CD14-positive monocyte (primary cell): Measurements from ENCODE around the gene SLC22A12. TPM values are rescaled to one million over a fixed set of nuclear protein-coding genes. Genes with fewer than 3 reads are reported as not detected.
A peak's percentile ranks its signal among the peaks of the same experiment; 100 is the strongest.

Experiments used
- DNase-seq, 3 donors: peaks; one replicate each; pipeline ENCODE4 v3.0.0-alpha.2; 2011 to 2022
- H2AFZ ChIP-seq: 2 replicates; pipeline ENCODE4 v1.6.0; 2012; ENCODE audit warnings: mild to moderate bottlenecking, low read depth, low read length, inconsistent platforms; ENCODE audit not compliant: insufficient read depth, poor library complexity, severe bottlenecking
- H3K27ac ChIP-seq, 2 donors: 1 replicate in 1 of 2; 2 replicates in 1 of 2; pipeline ENCODE4 v1.5.1; 2012 to 2013; ENCODE audit warnings: low read length in 2 of 2, control low read depth in 1 of 2, inconsistent platforms in 1 of 2, low read depth in 1 of 2, mild to moderate bottlenecking in 1 of 2
- H3K27me3 ChIP-seq, 2 donors: one replicate each; pipeline versions ENCODE4 v1.6.0 to v1.6.1; 2011 to 2013; ENCODE audit warnings: low read length in 2 of 2; ENCODE audit not compliant: control insufficient read depth in 2 of 2, insufficient read depth in 2 of 2
- H3K36me3 ChIP-seq, 2 donors: replicated peaks in 1 of 2; 1 replicate in 1 of 2; 2 replicates in 1 of 2; pipeline versions ENCODE4 v1.5.1 to v1.6.1; 2012 to 2013; ENCODE audit warnings: low read length in 2 of 2, control low read depth in 1 of 2, inconsistent platforms in 1 of 2, mild to moderate bottlenecking in 1 of 2; ENCODE audit not compliant: insufficient read depth in 2 of 2, control insufficient read depth in 1 of 2
- H3K4me1 ChIP-seq, 2 donors: 1 replicate in 1 of 2; 2 replicates in 1 of 2; pipeline versions ENCODE4 v1.5.1 to v1.6.1; 2012 to 2013; ENCODE audit warnings: low read length in 2 of 2, control low read depth in 1 of 2, inconsistent platforms in 1 of 2, mild to moderate bottlenecking in 1 of 2, moderate library complexity in 1 of 2; ENCODE audit not compliant: insufficient read depth in 2 of 2, control insufficient read depth in 1 of 2
- H3K4me2 ChIP-seq: replicated peaks from 2 replicates; pipeline ENCODE3; 2012; ENCODE audit warnings: low read length, moderate library complexity, mild to moderate bottlenecking; ENCODE audit not compliant: poor library complexity, severe bottlenecking; ENCODE audit errors: extremely low read depth
- H3K4me3 ChIP-seq, 3 experiments: fragments of 200-600 bp in 1 of 3; sonication (generic) in 1 of 3; replicated peaks in 1 of 3; 1 replicate in 2 of 3; 2 replicates in 1 of 3; pipeline ENCODE4 v1.5.1; 2011 to 2013; ENCODE audit warnings: low read length in 3 of 3, mild to moderate bottlenecking in 3 of 3, control low read depth in 2 of 3, low read depth in 2 of 3, inconsistent platforms in 1 of 3, moderate library complexity in 1 of 3
- H3K79me2 ChIP-seq: 2 replicates; pipeline ENCODE4 v1.6.0; 2012; ENCODE audit warnings: mild to moderate bottlenecking, control low read depth, inconsistent platforms, low read length, moderate library complexity; ENCODE audit not compliant: insufficient read depth
- H3K9ac ChIP-seq: 2 replicates; pipeline ENCODE4 v1.6.0; 2017; ENCODE audit warnings: low read length, mild to moderate bottlenecking; ENCODE audit not compliant: insufficient read depth, poor library complexity, severe bottlenecking
- H3K9me3 ChIP-seq, 2 donors: replicated peaks in 1 of 2; 1 replicate in 1 of 2; 2 replicates in 1 of 2; pipeline versions ENCODE4 v1.5.1 to v1.6.1; 2012 to 2013; ENCODE audit warnings: low read length in 2 of 2, control low read depth in 1 of 2; ENCODE audit not compliant: control insufficient read depth in 1 of 2, insufficient read depth in 1 of 2
- H4K20me1 ChIP-seq: 2 replicates; pipeline ENCODE4 v1.6.0; 2012; ENCODE audit warnings: mild to moderate bottlenecking, low read length, control low read depth, moderate library complexity; ENCODE audit not compliant: insufficient read depth
- H3K27ac Mint-ChIP-seq, 7 donors: one replicate each; pipeline ENCODE4 v1.8.0; 2020; ENCODE audit warnings: mild to moderate bottlenecking in 7 of 7, mixed read lengths in 7 of 7, moderate library complexity in 6 of 7, inconsistent platforms in 2 of 7
- H3K27me3 Mint-ChIP-seq, 3 donors: one replicate each; pipeline ENCODE4 v1.8.0; 2021 to 2022; ENCODE audit warnings: low read depth in 3 of 3, mild to moderate bottlenecking in 3 of 3, mixed read lengths in 3 of 3, moderate library complexity in 3 of 3, inconsistent platforms in 1 of 3
- H3K36me3 Mint-ChIP-seq, 2 donors: one replicate each; pipeline ENCODE4 v1.8.0; 2020; ENCODE audit warnings: mixed read lengths in 2 of 2, inconsistent platforms in 1 of 2, mild to moderate bottlenecking in 1 of 2
- H3K4me1 Mint-ChIP-seq: one replicate; pipeline ENCODE4 v1.8.0; 2020; ENCODE audit warnings: mild to moderate bottlenecking, mixed read lengths
- H3K4me3 Mint-ChIP-seq, 2 donors: one replicate each; pipeline ENCODE4 v1.8.0; 2020; ENCODE audit warnings: mild to moderate bottlenecking in 2 of 2, mixed read lengths in 2 of 2, moderate library complexity in 1 of 2
- H3K9me3 Mint-ChIP-seq, 7 donors: one replicate each; pipeline ENCODE4 v1.8.0; 2020 to 2022; ENCODE audit warnings: mixed read lengths in 7 of 7, mild to moderate bottlenecking in 6 of 7, moderate library complexity in 6 of 7, inconsistent platforms in 2 of 7
- CTCF ChIP-seq: fragments of 200-600 bp; IDR thresholded peaks from one replicate; pipeline ENCODE4 v1.8.0; 2022; ENCODE audit warnings: antibody characterized with exemption, mild to moderate bottlenecking
- WGBS: methylation state at CpG from one replicate; pipeline ENCODE4 v1.1.5; 2013; ENCODE audit warnings: missing lambda C conversion rate; ENCODE audit not compliant: insufficient coverage; 5-methylcytosine and 5-hydroxymethylcytosine counted together
- intact Hi-C, 2 donors: fragments of 100-400 bp; cut with micrococcal nuclease; formaldehyde crosslinking; loops; one replicate each; pipeline versions ENCODE4 v1.15.0 to v1.15.1; 2023
- polyA plus RNA-seq, 3 donors: library from polyadenylated mRNA; depleted of rRNA in 1 of 3; unstranded in 2 of 3; stranded (reverse) in 1 of 3; fragments of 300-500 nt in 2 of 3; fragments of >200 nt in 1 of 3; fragmentation: Illumina TruSeq in 2 of 3; gene quantifications; 1 replicate in 2 of 3; 2 replicates in 1 of 3; pipeline ENCODE4 v1.2.3, GENCODE V29; 2012 to 2021

SLC22A12 gene
- polyA plus RNA-seq, 3 donors = not detected

- H4K20me1 ChIP-seq = no peaks in the 10 kb centered on the region
- 94% methylated on average over 12 of the region's 12 CpGs for WGBS
- no peak for DNase-seq
- Mint-ChIP-seq H3K9me3 (peaks cover 0 to 3% (median 0%) of the 10 kb centered on the region in 7 donors), H3K4me3 (no peak overlapping the region), H3K27ac (peak overlapping the region in 1 of 7 donors; percentile 5), H3K36me3 (no peaks in the 10 kb centered on the region), H3K27me3 (peaks cover 4 to 12% (median 4%) of the 10 kb centered on the region in 3 donors), H3K4me1 (peaks cover 14% of the 10 kb centered on the region)
- H3K4me2 ChIP-seq = no peak overlapping the region
- H2AFZ ChIP-seq = no peak overlapping the region
- peaks cover 6 to 9% of the 10 kb centered on the region in 2 donors for H3K4me1 ChIP-seq
- intact Hi-C loops = no loop called here
- H3K9ac ChIP-seq = no peak overlapping the region
- no peaks in the 10 kb centered on the region for H3K27me3 ChIP-seq
- no peak overlapping the region for H3K27ac ChIP-seq
- no peak overlapping the region for H3K4me3 ChIP-seq
- H3K79me2 ChIP-seq = no peaks in the 10 kb centered on the region
- TF ChIP-seq CTCF = no peak
- H3K9me3 ChIP-seq = no peaks in the 10 kb centered on the region
- no peaks in the 10 kb centered on the region for H3K36me3 ChIP-seq
These were observed 34.2 kb upstream of the SLC22A12 start for GRCh38 chr11:64556721-64557250.

DNA sequence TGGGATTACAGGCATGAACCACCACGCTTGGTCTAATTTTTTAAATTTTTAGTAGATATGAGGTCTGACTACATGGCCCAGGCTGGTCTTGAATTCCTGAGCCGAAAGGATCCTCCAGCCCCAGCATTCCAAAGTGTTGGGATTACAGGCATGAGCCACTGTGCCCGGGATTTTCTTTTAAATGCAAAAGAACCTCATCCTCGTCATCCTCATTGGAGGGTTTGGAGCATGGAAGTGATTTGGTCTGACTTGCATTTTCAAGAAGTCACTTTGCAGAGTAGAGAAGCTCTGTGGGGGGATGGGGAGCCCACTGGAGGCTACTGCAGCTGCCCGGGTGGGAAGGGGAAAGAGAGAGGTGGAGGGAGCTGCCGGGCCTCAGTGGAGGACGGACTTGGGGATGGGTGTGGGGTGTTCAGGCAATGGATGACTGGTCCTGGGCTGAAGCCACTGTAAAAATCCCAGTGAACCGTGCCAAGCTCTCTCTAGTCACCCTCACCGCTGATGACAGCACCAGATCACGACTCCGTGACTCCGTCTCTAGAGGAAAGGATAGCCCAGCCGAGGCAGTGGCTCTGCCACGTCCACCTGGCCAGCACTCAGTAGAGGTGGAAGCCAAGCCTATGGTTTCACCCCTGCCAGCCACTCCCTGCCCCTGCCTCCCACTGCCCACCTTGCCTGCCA, 32.8 kb upstream of the SLC22A12 start:
- Histone ChIP-seq H3K79me2 (no peaks in the 10 kb centered on the region), H3K4me1 (peaks cover 6 to 9% of the 10 kb centered on the region in 2 donors), H3K27me3 (no peaks in the 10 kb centered on the region), H4K20me1 (no peaks in the 10 kb centered on the region), H3K4me3 (no peak overlapping the region), H3K9me3 (no peaks in the 10 kb centered on the region), H3K9ac (no peak overlapping the region), H2AFZ (no peak overlapping the region), H3K4me2 (no peak overlapping the region), H3K27ac (no peak overlapping the region), H3K36me3 (no peaks in the 10 kb centered on the region)
- Mint-ChIP-seq H3K27ac (peak overlapping the region in 1 of 7 donors; percentile 17), H3K4me3 (no peak overlapping the region), H3K36me3 (no peaks in the 10 kb centered on the region), H3K4me1 (peaks cover 14% of the 10 kb centered on the region), H3K9me3 (no peaks in the 10 kb centered on the region), H3K27me3 (peaks cover 4 to 11% (median 5%) of the 10 kb centered on the region in 3 donors)
- no peak for DNase-seq
- 89% methylated on average over 8 of the region's 14 CpGs for WGBS
- intact Hi-C loops = no loop called here
- no peak for TF ChIP-seq CTCF
